ENCODE measurements around the gene MAGI1.

- TF ChIP-seq CTCF (IDR thresholded peaks at IDR 0.05): no peak
- TF ChIP-seq POLR2A (IDR thresholded peaks at IDR 0.05): no peak
These were observed 36.6 kb upstream of the MAGI1 start for GRCh38 chr3:66075281-66075680.

Data from lower leg skin (tissue), 3 donors.